CD4-positive, alpha-beta T cell treated with Interferon gamma for 1 hour (primary cell): ENCODE measurements around the gene SCG3.

ENCODE experiments used
- DNase-seq: peaks from one replicate; pipeline ENCODE4 v3.0.0-alpha.2; 2020

Gene SCG3

GRCh38 chr15:51760805-51761204 is 79.5 kb downstream of the SCG3 start:
- no peak for DNase-seq

GRCh38 chr15:51765751-51766150 is 84.4 kb downstream of the SCG3 start:
- DNase-seq: no peak

- no peak for DNase-seq
These were observed 85.0 kb downstream of the SCG3 start for GRCh38 chr15:51766341-51766740.

GRCh38 chr15:51768018-51768417 is 86.7 kb downstream of the SCG3 start:
- peak; percentile 7 for DNase-seq
